HG02938 (cell line): Measurements from ENCODE around the gene TNFRSF4.
"Not testable (repeated sequence)": the region's sequence is repeated elsewhere in the genome, so short reads cannot be mapped to it uniquely, and the experiment has no call there.

Source experiments
- ATAC-seq: cut with Tn5 transposase; IDR thresholded peaks from one replicate; pipeline ENCODE4 v1.9.1; 2021; ENCODE audit warnings: mild to moderate bottlenecking, moderate library complexity; ENCODE audit not compliant: unreplicated experiment

Gene TNFRSF4

GRCh38 chr1:1204425-1204920 lies 9.5 kb downstream of the TNFRSF4 start:
- no peak for ATAC-seq

- no peak for ATAC-seq
These were observed 10.2 kb downstream of the TNFRSF4 start for GRCh38 chr1:1203561-1204424.

GRCh38 chr1:1202831-1203560 lies 11.0 kb downstream of the TNFRSF4 start:
- no peak for ATAC-seq

- ATAC-seq: no peak
These were observed 12.8 kb downstream of the TNFRSF4 start for GRCh38 chr1:1200876-1201810.

- ATAC-seq: no peak
These were observed 13.7 kb downstream of the TNFRSF4 start for GRCh38 chr1:1199961-1200875.

GRCh38 chr1:1199141-1199960 lies 14.6 kb downstream of the TNFRSF4 start:
- no peak for ATAC-seq

GRCh38 chr1:1198423-1199140 lies 15.4 kb downstream of the TNFRSF4 start:
- ATAC-seq: no peak

- no peak for ATAC-seq
These were observed 16.2 kb downstream of the TNFRSF4 start for GRCh38 chr1:1197551-1198422.

- no peak for ATAC-seq
These were observed 16.8 kb downstream of the TNFRSF4 start for GRCh38 chr1:1197188-1197500.

GRCh38 chr1:1196431-1197187 lies 17.3 kb downstream of the TNFRSF4 start:
- no peak for ATAC-seq

- not testable (repeated sequence) for ATAC-seq
These were observed 18.2 kb downstream of the TNFRSF4 start for GRCh38 chr1:1195726-1196125.

- ATAC-seq: no peak
These were observed 19.2 kb downstream of the TNFRSF4 start for GRCh38 chr1:1194723-1195122.

GRCh38 chr1:1191734-1192133 lies 22.2 kb downstream of the TNFRSF4 start:
- no peak for ATAC-seq

- no peak for ATAC-seq
These were observed 24.8 kb downstream of the TNFRSF4 start for GRCh38 chr1:1189111-1189510.

GRCh38 chr1:1187938-1188337 lies 26.0 kb downstream of the TNFRSF4 start:
- no peak for ATAC-seq

GRCh38 chr1:1185101-1185765 lies 28.7 kb downstream of the TNFRSF4 start:
- ATAC-seq: no peak
